ENCODE measurements around the gene SSR3.
"Not testable (repeated sequence)": the region's sequence is repeated elsewhere in the genome, so short reads cannot be mapped to it uniquely, and the experiment has no call there.

DNA sequence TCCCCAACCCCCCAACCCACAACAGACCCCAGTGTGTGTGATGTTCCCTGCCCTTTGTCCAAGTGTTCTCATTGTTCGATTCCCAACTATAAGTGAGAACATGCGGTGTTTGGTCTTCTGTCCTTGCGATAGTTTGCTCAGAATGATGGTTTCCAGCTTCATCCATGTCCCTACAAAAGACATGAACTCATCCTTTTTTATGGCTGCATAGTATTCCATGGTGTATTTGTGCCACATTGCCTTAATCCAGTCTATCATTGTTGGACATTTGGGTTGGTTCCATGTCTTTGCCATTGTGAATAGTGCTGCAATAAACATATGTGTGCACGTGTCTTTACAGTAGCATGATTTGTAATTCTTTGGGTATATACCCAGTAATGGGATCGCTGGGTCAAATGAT is 34.9 kb upstream of the SSR3 start:
- not testable (repeated sequence) for TF ChIP-seq CTCF (IDR thresholded peaks at IDR 0.05; ENCODE audit: low read depth, low read length, poor library complexity, severe bottlenecking); EZH2phosphoT487 (IDR thresholded peaks at IDR 0.05; ENCODE audit: borderline replicate concordance, low read length)

All from DOHH2 (cell line).